HG03066 (cell line): ENCODE data around the gene EWSR1.
A peak's percentile ranks its signal among the peaks of the same experiment; 100 is the strongest.
"Not testable (repeated sequence)": the region's sequence is repeated elsewhere in the genome, so short reads cannot be mapped to it uniquely, and the experiment has no call there.

Source experiments
- ATAC-seq: cut with Tn5 transposase; IDR thresholded peaks from one replicate; pipeline ENCODE4 v1.9.1; 2021; ENCODE audit warnings: low read depth; ENCODE audit not compliant: unreplicated experiment

Gene EWSR1

DNA sequence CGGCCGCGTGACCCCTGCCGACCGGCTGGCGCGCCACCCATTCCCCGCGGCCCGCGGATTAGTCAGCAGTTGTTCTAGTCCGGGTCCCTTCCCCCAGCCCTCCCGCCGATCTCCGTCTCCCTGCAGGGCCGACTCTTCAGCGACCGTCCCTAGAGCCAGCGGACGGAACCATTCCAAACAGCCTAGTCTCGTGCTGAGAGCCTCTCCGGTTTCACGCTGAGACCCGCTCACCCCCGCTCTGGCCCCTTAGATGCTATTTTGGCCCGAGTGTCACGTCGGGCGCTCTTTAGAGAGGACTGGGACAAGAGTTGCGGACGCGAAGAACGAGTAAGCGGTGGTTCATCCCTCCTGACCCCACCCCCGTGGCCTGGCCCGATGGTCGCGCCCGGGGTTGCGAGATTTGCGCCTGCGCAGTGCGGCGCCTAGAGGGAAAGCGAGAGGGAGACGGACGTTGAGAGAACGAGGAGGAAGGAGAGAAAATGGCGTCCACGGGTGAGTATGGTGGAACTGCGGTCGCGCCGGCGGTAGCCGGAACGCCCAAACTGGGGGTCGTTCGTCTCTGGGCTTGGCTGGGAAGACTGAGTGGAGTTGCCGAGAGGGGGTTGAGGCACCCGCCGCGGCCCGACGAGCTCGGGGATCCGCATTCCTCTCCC, at the start of gene EWSR1, which contains the start of gene RHBDD3:
Gene EWSR1, plus strand, starts transcription at position 411 of the 653 bp plus-strand sequence. Its CDS starts 69 bp downstream, at position 480.
Gene RHBDD3, minus strand, starts transcription at position 124 of the 653 bp plus-strand sequence. CDS start 2,355 bp downstream, outside the sequence.
- peak; percentile 77 for ATAC-seq

DNA sequence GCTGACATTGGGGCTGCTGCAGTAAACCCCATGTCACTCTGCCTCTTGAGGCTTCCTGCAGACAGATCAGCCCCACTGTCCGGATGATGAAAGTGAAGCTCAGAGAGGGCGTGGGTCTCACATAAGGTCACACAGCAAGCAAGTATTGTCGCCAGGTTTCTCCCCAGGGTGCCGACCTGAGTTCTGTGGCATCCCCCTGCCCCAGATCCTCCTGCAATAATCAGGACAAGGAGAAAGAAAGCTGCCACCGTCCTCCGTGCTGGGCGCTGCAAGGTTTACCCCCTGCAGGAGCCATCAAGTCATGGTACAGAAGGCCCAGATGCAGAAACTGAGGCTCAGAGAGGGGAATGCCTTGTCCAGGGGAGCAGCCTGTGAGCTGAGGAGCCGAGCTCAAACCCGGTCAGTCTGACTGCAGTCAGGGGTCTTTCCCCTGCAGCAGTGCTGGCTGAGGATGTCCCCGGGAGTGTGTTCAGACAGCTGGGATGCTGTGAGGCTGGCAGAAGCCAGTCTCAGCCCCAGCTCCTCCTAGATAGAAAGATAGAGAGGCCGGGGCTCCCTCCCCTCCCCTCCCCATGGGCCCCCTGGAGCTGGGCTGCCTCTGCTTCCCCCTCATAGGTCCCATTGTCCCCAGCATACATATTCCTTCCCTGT, 49.2 kb upstream of the EWSR1 start:
- ATAC-seq: no peak

DNA sequence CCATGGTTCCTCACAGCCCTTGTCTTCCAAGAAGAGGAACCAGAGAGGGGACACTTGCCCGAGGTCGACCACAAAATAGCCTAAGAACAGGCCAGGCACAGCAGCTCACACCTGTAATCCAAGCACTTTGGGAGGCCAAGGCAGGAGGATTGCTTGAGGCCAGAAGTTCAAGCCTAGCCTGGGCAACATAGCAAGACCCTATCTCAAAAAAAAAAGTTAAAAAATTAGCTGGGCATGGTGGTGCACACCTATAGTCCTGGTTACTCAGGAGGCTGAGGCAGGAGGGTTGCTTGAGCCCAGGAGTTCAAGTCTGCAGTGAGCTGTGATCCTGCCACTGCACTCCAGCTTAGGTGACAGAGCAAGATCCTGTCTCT, 48.7 kb upstream of the EWSR1 start:
- not testable (repeated sequence) for ATAC-seq

DNA sequence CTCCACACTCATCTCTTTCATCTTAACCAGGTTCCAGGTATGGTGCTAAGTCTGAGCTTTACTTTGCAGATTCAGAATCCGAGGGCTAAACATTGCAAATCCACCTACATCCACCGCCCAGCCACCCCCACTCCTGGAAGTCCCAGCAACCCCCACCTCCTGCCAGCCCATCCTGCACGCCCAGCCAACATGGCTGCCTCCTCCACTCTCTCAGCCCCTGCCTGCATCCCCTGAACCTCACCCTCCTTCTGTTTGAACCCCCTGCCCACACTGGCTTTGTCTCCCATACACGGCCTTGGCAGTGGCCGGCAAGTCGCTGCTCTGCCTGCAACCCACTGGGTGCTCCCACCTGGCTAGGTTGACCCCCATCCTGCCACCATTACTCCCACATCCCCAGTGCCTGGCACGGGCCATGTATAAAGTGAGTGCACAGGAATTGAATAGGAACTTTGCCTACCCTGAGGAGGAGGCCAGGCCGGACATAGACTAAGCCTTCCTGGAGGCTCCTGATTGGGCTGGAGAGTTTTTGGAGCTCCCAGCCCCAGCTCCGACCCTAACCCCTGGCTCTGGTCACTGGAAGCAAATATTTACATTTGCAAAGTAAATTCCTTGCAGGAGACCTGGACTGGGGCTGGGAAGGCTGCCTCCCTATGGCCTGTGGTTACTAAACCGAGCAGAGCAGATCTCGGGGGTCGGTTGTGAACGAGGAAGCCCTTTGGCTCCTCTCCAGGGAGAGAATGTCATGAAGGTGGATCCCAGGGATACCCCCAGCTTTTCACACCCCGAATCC, 48.0 kb upstream of the EWSR1 start:
- ATAC-seq: no peak

DNA sequence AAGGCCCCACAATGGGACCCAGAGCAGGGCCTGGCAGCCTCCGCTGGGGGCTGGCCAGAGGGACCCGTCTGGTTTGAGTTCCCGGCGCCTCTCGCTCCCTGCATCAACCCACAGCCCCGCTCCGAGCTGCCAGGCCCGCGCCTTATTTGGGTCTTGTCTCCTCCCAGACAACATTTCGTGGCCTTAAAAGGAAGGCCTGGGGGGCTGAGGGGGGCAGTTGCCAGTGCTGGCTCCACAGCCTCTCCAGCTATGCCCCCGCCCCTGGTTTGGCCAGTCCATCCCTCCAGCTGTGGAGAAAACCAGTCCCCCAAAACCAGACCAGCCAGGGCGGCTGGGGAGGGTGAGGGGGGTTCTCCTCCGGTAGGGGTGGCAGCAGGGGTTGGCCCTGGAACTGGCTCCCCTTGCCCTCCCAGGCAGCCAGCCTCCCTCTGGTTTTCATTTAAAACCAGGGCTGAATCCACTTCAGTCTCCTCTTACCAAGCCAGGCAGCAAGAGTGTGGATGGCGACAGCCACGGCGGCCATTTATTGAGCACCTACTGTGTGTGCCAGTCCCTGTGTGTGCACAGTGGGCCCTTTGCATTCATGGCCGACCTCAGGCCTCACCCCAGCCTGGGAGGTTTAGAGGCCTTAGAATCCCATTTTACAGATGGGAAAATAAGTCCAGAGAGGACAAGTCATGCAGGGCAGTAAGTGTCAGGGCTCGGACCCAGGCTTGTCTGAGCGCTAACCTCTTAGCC, 43.8 kb upstream of the EWSR1 start:
- no peak for ATAC-seq

DNA sequence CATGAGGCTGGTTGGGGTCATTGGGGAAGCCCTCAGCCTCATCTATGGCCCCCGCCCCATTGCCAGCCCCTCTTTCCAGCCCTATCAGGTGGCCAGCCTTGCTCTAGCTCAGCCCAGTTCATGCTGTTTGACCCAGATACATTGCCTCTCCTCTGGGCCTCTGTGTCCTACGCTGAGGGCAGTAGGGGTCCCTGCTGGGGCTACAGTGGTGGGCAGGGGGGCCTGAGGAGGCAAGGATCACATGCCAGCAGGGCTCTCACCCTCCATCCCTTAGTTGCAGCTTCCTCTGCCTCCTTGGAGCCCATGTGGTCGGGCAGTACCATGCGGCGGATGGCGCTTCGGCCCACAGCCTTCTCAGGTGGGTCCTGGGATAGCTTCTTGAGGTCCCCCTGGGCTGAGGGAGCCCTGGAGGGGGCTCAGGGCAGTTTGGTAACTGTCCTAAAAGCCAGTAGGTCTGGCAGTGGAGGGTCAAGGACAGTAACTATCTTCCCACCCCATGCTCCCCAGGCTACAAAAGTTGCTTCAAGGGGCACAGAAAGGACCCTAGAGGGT, 43.1 kb upstream of the EWSR1 start:
- no peak for ATAC-seq

DNA sequence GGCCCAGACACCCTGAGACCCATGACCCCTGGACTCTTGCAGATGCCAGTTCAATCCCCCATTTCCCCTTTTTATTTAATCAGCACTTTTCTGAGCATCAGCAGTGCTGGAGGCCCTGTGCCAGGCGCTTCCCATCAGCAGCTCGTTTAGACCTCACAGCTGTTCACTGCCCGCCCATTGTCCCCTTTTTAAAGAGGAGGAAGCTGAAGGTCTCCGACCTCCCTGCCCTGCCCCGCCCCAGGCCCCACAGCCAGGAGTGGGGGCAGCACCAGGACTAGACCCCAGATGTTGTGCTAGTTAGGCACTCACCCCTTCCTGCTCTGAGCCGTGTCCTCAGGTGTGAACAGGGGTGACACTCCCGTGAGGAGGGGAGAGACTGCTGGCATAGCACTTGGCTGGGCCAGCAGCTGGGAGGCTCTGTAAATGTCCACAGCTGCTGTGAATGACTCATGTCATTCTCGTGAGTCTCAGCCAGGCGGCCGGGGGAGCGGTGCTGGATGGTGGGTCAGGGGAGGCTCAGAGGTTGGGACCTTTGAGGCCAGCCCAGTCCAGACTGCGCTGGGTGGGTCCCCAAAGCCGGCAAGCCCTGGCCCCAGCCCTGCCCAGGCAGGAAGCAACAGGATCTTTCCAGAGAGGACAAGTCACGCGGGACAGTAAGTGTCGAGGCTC, 42.5 kb upstream of the EWSR1 start:
- ATAC-seq: no peak

GRCh38 chr22:29226351-29226981, 41.6 kb upstream of the EWSR1 start:
- ATAC-seq: no peak

GRCh38 chr22:29230972-29231875, 36.8 kb upstream of the EWSR1 start:
- no peak for ATAC-seq

- no peak for ATAC-seq
Observed at GRCh38 chr22:29231971-29232959, 35.8 kb upstream of the EWSR1 start.

DNA sequence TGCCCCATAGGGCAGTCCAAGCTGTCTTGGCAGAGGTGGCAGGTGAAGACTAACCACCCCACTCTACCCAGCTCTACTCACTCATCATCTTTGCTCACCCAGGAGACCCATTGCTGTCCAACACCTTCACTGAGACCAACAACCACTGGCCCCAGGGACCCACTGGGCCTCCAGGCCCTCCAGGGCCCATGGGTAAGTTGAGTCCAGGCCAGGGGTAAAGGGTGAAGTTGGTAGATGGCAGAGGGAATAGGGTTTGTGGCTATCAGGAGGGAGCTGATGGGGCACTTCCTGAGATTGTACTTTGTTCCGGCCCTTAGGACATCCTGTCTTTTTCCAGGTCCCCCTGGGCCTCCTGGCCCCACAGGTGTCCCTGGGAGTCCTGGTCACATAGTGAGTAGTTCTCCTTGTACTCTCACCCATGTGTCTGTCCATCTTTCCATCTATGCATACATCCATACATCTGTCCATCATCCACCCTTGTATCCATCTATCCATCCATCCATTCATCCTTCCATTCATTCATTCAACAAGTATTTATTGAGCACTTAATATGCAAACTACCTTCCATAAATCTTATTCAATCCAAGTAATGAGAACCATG, 34.7 kb upstream of the EWSR1 start:
- no peak for ATAC-seq

GRCh38 chr22:29240481-29240880, 27.6 kb upstream of the EWSR1 start:
- not testable (repeated sequence) for ATAC-seq

GRCh38 chr22:29243874-29244446, 24.1 kb upstream of the EWSR1 start:
- no peak for ATAC-seq

- ATAC-seq: no peak
Observed at GRCh38 chr22:29244785-29245625, 23.1 kb upstream of the EWSR1 start.

DNA sequence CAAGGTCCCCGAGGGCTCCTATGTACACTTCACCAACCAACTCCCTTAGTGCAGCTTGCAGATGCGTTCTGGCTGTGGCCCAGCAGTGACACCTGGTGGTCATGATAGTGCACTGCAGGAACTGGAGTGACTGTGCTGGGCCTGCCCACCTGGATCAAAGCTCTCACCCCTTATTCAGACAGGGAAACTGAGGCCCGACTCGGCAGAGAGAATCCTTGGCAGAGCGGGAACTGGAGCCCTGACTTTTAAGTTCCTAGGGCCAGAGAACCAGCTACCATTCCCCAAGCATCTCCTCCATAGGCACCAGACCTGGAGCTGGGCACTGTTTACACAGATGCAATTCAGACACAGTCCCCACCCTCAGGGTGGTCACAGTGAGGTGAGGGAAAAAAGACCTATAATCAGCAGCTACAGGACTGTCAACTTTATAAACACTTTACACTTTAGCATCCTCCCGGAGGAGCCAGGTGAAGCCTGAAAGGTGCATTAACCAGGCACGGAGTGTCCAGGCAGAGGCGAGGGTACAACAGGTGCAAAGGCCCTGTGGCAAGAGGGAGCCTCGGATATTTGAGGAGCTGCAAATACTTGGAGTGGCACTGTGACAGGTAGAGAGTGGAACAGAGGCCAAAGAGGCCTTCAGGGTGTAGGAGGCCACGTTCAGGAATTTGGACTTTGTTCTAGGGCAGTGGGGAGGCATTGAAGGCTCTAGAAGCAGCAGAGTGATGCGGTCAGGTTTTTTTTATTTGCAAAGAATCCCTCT, 22.3 kb upstream of the EWSR1 start:
- no peak for ATAC-seq
